RWPE1 (cell line): ENCODE results near the gene CALML6.

Experiments used
- CTCF ChIA-PET: fragments of 350-600 bp; sonication (Branson Sonifier 250); formaldehyde crosslinking; extraction: SDS; loops from one replicate; lab custom pipeline; 2021; lab: Yijun Ruan, JAX
- POLR2A ChIA-PET: fragments of 400-600 bp; formaldehyde crosslinking; extraction: SDS; loops from one replicate; lab custom pipeline; 2020; ENCODE audit warnings: antibody characterized with exemption; ENCODE audit not compliant: low non-redundant PET; lab: Yijun Ruan, JAX
- DNase-seq: peaks from one replicate; pipeline ENCODE4 v3.0.0; 2012; ENCODE audit warnings: low spot score
- H3K27ac ChIP-seq: fragments of 450-650 bp; 2 replicates; pipeline ENCODE4 v1.5.1; 2017
- CTCF ChIP-seq: fragments of 450-650 bp; conservative IDR thresholded peaks from 2 replicates; pipeline ENCODE4 v1.5.1; 2017; ENCODE audit warnings: low read depth, mild to moderate bottlenecking

Gene CALML6

GRCh38 chr1:1901641-1902294 is 13.3 kb upstream of the CALML6 start:
- TF ChIP-seq CTCF, result no peak
- DNase-seq, result no peak
- ChIA-PET CTCF (interaction anchor here (0.5 kb wide), 1 partner anchor 311 kb away, joined by 4 read pairs; no protein-coding TSS in a partner anchor), POLR2A (no interaction called here)
- H3K27ac ChIP-seq, result no peak overlapping the region

GRCh38 chr1:1903224-1903623 is 11.8 kb upstream of the CALML6 start:
- CTCF ChIA-PET, result no interaction called here
- H3K27ac ChIP-seq, result no peak overlapping the region
- POLR2A ChIA-PET, result no interaction called here
- DNase-seq, result no peak
- no peak for TF ChIP-seq CTCF

DNA sequence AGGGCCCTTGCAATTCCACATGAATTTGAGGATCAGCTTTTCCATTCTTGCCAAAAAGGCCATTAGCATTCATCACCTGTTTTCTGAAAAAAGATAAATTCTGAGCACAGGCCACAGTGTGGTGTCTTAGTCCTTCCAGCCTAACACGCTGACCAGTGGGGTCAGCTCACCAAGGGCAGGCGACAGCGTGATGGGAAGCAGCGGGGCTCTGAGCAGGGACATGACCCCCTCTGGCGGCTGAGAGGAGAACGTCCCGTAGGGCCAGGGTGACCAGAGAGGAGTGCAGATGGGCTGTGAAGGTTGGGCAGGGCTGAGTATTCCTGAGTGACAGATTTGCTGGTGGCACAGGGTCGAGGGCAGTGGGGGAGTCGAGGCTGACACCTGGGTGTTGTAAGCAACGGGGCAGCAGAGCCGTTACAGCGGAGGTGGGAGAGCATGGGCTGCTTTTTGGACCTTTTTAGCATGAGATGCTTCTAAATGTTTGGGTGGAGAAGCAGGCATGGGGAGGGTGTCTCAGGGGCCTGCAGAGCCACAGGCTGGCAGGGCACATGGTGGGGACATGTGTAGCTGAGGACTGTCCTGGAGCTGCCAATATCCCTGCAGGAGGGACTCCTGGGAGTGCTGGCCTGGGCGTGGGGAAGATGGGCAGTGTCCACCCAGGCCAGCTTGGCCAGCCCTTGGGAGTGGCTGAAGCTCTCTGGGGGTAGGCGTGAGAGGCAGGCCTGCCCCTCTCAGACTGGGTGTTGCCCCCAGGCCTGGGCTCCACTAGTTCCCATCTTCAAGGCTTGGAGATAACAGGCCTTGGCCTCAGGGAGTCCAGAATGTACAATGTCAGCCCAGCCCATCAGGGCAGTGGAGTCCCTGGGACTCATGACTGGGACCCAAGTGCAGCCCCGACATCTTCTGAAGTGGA is 8.6 kb upstream of the CALML6 start:
- POLR2A ChIA-PET, result interaction anchor here (0.5 kb wide), 1 partner anchor 122 kb away, joined by 6 read pairs; no protein-coding TSS in a partner anchor
- CTCF ChIA-PET, result interaction anchor here (0.6 to 1.5 kb wide), 21 partner anchors 9 to 499 kb away, joined by 3 to 18 read pairs (median 3); no protein-coding TSS in a partner anchor
- peak overlapping the region; percentile 91 for H3K27ac ChIP-seq
- peak; percentile 78 for DNase-seq
- peak; percentile 93 for TF ChIP-seq CTCF

GRCh38 chr1:1907098-1907736 is 7.8 kb upstream of the CALML6 start:
- DNase-seq, result peak; percentile 70
- ChIA-PET CTCF (interaction anchor here (0.6 to 1.5 kb wide), 4 partner anchors 19 to 239 kb away, joined by 3 to 4 read pairs (median 3); no protein-coding TSS in a partner anchor), POLR2A (interaction anchor here (1.0 to 1.1 kb wide), 2 partner anchors 15 to 143 kb away, joined by 3 read pairs; partner anchors contain the start of gene PRKCZ)
- no peak for TF ChIP-seq CTCF
- peak overlapping the region; percentile 91 for H3K27ac ChIP-seq

DNA sequence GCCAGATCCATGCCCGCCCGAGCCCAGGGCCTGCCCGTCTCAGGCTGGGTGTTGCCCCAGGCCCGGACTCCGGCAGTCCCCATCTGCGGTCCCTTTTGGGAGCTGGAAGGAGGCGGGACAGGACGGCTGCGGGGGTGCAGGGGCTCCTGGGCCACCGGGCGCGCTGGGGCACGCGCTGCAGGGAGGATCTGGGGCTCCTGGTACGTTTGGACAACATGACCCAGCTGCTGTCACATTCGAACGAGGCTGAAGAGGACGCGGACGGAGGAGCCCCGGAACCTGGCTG is 6.6 kb upstream of the CALML6 start:
- CTCF ChIA-PET, result interaction anchor here (0.9 to 1.8 kb wide), 8 partner anchors 10 to 150 kb away, joined by 3 to 6 read pairs (median 4); partner anchors contain the start of gene NADK
- POLR2A ChIA-PET, result interaction anchor here (0.5 to 1.1 kb wide), 3 partner anchors 11 to 156 kb away, joined by 3 read pairs; partner anchors contain the start of genes PRKCZ and TMEM52
- peak overlapping the region; percentile 91 for H3K27ac ChIP-seq
- no peak for TF ChIP-seq CTCF
- DNase-seq, result no peak

- no peak for DNase-seq
- CTCF ChIA-PET, result interaction anchor here (0.6 to 1.0 kb wide), 6 partner anchors 8 to 186 kb away, joined by 3 to 7 read pairs (median 3); partner anchors contain the start of gene CDK11A
- no peak for TF ChIP-seq CTCF
- peak overlapping the region; percentile 91; the same call in 1 of the 2 replicates for H3K27ac ChIP-seq
- POLR2A ChIA-PET, result no interaction called here
Measured at GRCh38 chr1:1910033-1910465, 5.0 kb upstream of the CALML6 start.
